Ishikawa (cell line): ENCODE measurements around the gene PDE4D.

Source experiments
- CEBPB ChIP-seq: IDR thresholded peaks from 2 replicates; pipeline ENCODE4 v1.6.1; 2012
- CREB1 ChIP-seq: IDR thresholded peaks from 2 replicates; pipeline ENCODE4 v1.6.1; 2012; ENCODE audit warnings: low read depth
- EGR1 ChIP-seq: IDR thresholded peaks from 2 replicates; pipeline ENCODE4 v1.6.1; 2012
- EP300 ChIP-seq: IDR thresholded peaks from 2 replicates; pipeline ENCODE4 v1.6.1; 2012; ENCODE audit warnings: borderline replicate concordance
- FOXM1 ChIP-seq: IDR thresholded peaks from 2 replicates; pipeline ENCODE4 v1.6.1; 2012; ENCODE audit warnings: low read depth, borderline replicate concordance
- MAX ChIP-seq: IDR thresholded peaks from 2 replicates; pipeline ENCODE4 v1.6.1; 2012
- NFIC ChIP-seq: IDR thresholded peaks from 2 replicates; pipeline ENCODE4 v1.6.1; 2012
- RAD21 ChIP-seq: IDR thresholded peaks from 2 replicates; pipeline ENCODE4 v1.6.1; 2012; ENCODE audit warnings: low read depth
- REST ChIP-seq: IDR thresholded peaks from 2 replicates; pipeline ENCODE4 v1.6.1; 2012; ENCODE audit warnings: low read depth, mild to moderate bottlenecking
- TAF1 ChIP-seq: IDR thresholded peaks from 2 replicates; pipeline ENCODE4 v1.6.1; 2012; ENCODE audit warnings: low read depth, mild to moderate bottlenecking
- TCF12 ChIP-seq: IDR thresholded peaks from 2 replicates; pipeline ENCODE4 v1.6.1; 2012; ENCODE audit warnings: low read depth
- TEAD4 ChIP-seq: IDR thresholded peaks from 2 replicates; pipeline ENCODE4 v1.6.1; 2012
- USF1 ChIP-seq: IDR thresholded peaks from 2 replicates; pipeline ENCODE4 v1.6.1; 2012
- YY1 ChIP-seq: IDR thresholded peaks from 2 replicates; pipeline ENCODE4 v1.6.1; 2012; ENCODE audit warnings: low read depth
- ZBTB7A ChIP-seq: IDR thresholded peaks from 2 replicates; pipeline ENCODE4 v1.6.1; 2012; ENCODE audit warnings: low read depth

The PDE4D gene

GRCh38 chr5:59117320-59117719 lies 776.2 kb downstream of the PDE4D start:
- no peak for TF ChIP-seq EGR1
- no peak for TF ChIP-seq TAF1
- TF ChIP-seq NFIC, result no peak
- no peak for TF ChIP-seq FOXM1
- no peak for TF ChIP-seq REST
- no peak for TF ChIP-seq CEBPB

- TF ChIP-seq REST (no peak), USF1 (no peak), FOXM1 (no peak), TCF12 (no peak), EP300 (no peak), TAF1 (no peak), RAD21 (no peak), ZBTB7A (no peak), CEBPB (no peak), TEAD4 (no peak), MAX (no peak), CREB1 (no peak), EGR1 (no peak), NFIC (no peak), YY1 (no peak)
These were observed 777.2 kb downstream of the PDE4D start for GRCh38 chr5:59116231-59116865.

- no peak for TF ChIP-seq EP300
- no peak for TF ChIP-seq TCF12
- TF ChIP-seq EGR1, result no peak
- no peak for TF ChIP-seq TEAD4
- TF ChIP-seq TAF1, result no peak
- TF ChIP-seq CREB1, result no peak
These were observed 778.2 kb downstream of the PDE4D start for GRCh38 chr5:59115345-59115744.

- TF ChIP-seq TEAD4, result no peak
- no peak for TF ChIP-seq TAF1
- TF ChIP-seq REST, result no peak
- no peak for TF ChIP-seq CREB1
- TF ChIP-seq EGR1, result no peak
- TF ChIP-seq USF1, result no peak
- TF ChIP-seq FOXM1, result no peak
- TF ChIP-seq MAX, result no peak
- no peak for TF ChIP-seq YY1
- no peak for TF ChIP-seq EP300
- no peak for TF ChIP-seq CEBPB
- TF ChIP-seq TCF12, result no peak
- no peak for TF ChIP-seq RAD21
- TF ChIP-seq ZBTB7A, result no peak
- no peak for TF ChIP-seq NFIC
These were observed 784.1 kb downstream of the PDE4D start for GRCh38 chr5:59109383-59109782.

GRCh38 chr5:59107692-59108091 lies 785.8 kb downstream of the PDE4D start:
- TF ChIP-seq TEAD4 (no peak), TAF1 (no peak), RAD21 (no peak), NFIC (peak; percentile 64)
